Measurements from ENCODE around the gene MIR17HG.
"Not testable (repeated sequence)": the region's sequence is repeated elsewhere in the genome, so short reads cannot be mapped to it uniquely, and the experiment has no call there.

Gene MIR17HG

DNA sequence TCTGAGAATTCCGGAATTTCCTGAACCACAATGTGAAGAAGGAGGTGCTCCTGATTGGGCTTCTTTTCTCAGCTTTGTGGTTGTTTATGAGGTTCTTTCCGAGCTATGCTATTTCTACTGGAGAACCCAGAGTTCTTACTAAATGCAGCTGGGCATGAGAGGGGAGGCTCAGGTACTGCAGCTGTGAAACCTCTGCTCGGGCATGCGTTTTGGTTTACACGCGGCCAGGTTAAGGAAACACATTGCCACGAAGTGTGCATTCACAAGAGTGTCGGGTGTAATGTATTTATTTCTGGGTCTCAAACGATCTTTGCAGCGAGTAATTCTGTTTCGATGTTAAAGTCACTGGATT lies 661 bp upstream of the MIR17HG start:
- Histone ChIP-seq H3K9me3 (ENCODE audit: control insufficient read depth, low read length) (no peaks in the 10 kb centered on the region), H3K36me3 (ENCODE audit: control insufficient read depth, insufficient read depth, low read length) (peaks cover 16% of the 10 kb centered on the region), H3K27ac (ENCODE audit: low read depth, low read length, severe bottlenecking) (peak overlapping the region; percentile 90), H3K4me1 (ENCODE audit: control insufficient read depth, insufficient read depth, low read length, poor library complexity, severe bottlenecking) (peaks cover 8% of the 10 kb centered on the region), H3K4me3 (ENCODE audit: extremely low read depth, insufficient read depth, low read length, poor library complexity, severe bottlenecking) (peak overlapping the region; percentile 70)
- WGBS, 2 experiments (ENCODE audit: insufficient coverage in 2 of 2) = 2 to 5% methylated on average over 9 to 10 of the region's 11 CpGs

DNA sequence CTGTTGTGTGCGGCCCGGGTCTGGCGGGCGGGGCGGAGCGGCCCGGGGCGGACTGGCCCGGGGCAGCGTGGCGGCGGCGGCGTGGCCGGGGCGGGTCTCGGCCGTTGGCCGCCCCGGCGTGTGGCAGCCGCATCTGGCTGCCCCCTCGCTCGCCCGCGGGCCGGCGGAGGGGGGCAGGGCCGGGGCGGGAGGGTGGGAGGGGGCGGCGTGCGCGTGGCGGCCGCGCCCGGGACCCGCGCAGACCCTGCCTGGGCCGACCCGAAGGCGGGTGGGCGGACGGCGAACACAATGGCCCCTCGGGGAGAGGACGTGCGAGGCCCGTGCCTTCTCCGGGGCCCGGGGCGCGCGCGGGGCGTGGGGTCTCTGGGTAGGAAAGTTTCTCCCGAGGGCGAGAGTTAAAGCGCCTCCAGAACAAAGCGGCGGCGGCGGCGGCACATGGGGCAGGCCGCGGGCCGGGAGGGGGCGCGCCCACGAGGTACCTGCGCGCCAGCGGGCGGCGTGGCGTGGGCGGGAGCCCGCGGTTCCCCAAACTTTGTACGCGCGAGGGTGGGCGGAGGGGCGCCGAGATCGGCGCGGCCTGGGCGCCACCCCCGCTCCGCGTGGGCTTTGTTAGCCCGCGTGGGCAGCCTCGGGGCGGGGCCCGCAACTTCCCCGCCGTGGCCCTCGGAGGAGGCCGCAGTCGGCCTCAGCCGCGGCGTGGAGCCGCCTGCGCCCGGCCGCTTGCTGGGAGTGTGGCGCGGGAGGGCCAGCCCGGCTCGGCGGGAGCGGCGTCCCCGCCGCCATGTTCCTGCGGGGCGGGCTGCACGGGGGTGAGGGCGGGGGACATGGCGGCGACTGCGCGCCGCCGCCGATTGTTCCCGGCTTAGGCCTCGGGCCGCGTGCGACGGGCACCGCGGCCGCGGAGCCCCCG lies 764 bp downstream of the MIR17HG start:
- Histone ChIP-seq H3K9me3 (ENCODE audit: control insufficient read depth, low read length) (no peaks in the 10 kb centered on the region), H3K36me3 (ENCODE audit: control insufficient read depth, insufficient read depth, low read length) (peaks cover 30% of the 10 kb centered on the region), H3K4me3 (ENCODE audit: extremely low read depth, insufficient read depth, low read length, poor library complexity, severe bottlenecking) (peak overlapping the region; percentile 70), H3K27ac (ENCODE audit: low read depth, low read length, severe bottlenecking) (peak overlapping the region; percentile 93), H3K4me1 (ENCODE audit: control insufficient read depth, insufficient read depth, low read length, poor library complexity, severe bottlenecking) (peaks cover 8% of the 10 kb centered on the region)
- WGBS, 2 experiments (ENCODE audit: insufficient coverage in 2 of 2) = 0% methylated on average over 64 to 70 of the region's 141 CpGs

DNA sequence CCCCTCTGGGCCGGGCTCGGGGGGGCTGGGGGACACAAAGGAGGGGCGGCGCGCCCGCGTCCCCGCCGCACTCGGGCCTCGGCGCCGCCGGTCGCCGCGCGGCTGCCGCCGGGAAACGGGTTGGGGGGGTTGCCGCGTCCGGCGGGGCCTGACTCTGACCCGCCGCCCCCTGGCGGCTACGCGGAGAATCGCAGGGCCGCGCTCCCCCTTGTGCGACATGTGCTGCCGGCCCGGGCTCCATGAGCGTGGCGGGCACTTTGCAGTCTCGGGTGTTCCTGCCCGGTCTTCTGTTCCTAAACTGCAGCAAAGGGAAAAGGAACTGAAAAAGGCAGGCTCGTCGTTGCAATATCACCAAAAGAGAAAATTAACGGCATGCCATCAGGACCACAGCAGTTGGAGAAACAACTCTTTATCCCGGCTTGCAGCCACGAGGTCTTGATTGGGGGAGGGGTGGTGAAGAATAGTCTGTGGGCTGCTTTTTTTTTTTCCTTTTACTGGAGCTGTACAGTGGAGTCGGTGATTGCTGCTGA lies 1.5 kb downstream of the MIR17HG start:
- H3K9me3 ChIP-seq (ENCODE audit: control insufficient read depth, low read length) = no peaks in the 10 kb centered on the region
- H3K36me3 ChIP-seq (ENCODE audit: control insufficient read depth, insufficient read depth, low read length) = peaks cover 37% of the 10 kb centered on the region
- H3K27ac ChIP-seq (ENCODE audit: low read depth, low read length, severe bottlenecking) = peak overlapping the region; percentile 93
- WGBS, 2 experiments (ENCODE audit: insufficient coverage in 2 of 2) = 0% methylated on average over 38 to 42 of the region's 46 CpGs
- H3K4me1 ChIP-seq (ENCODE audit: control insufficient read depth, insufficient read depth, low read length, poor library complexity, severe bottlenecking) = peaks cover 8% of the 10 kb centered on the region
- H3K4me3 ChIP-seq (ENCODE audit: extremely low read depth, insufficient read depth, low read length, poor library complexity, severe bottlenecking) = peak overlapping the region; percentile 67

DNA sequence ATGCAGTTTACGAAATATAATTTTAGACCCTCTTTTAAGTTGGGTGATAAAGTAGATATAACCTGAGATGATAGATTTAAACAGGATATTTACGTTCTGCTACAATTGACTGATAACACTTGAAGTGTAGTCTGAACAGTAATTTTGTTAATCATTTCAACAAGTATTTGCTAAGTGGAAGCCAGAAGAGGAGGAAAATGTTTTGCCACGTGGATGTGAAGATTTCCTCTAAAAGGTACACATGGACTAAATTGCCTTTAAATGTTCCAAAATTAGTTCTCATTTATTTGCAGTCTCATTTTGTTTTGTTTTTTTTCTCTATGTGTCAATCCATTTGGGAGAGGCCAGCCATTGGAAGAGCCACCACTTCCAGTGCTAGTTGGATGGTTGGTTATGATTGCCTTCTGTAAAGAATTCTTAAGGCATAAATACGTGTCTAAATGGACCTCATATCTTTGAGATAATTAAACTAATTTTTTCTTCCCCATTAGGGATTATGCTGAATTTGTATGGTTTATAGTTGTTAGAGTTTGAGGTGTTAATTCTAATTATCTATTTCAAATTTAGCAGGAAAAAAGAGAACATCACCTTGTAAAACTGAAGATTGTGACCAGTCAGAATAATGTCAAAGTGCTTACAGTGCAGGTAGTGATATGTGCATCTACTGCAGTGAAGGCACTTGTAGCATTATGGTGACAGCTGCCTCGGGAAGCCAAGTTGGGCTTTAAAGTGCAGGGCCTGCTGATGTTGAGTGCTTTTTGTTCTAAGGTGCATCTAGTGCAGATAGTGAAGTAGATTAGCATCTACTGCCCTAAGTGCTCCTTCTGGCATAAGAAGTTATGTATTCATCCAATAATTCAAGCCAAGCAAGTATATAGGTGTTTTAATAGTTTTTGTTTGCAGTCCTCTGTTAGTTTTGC lies 2.8 kb downstream of the MIR17HG start:
- peaks cover 49% of the 10 kb centered on the region for H3K36me3 ChIP-seq (ENCODE audit: control insufficient read depth, insufficient read depth, low read length)
- H3K4me3 ChIP-seq (ENCODE audit: extremely low read depth, insufficient read depth, low read length, poor library complexity, severe bottlenecking) = peak overlapping the region; percentile 67
- WGBS, 2 experiments (ENCODE audit: insufficient coverage in 2 of 2) = 20 to 57% methylated on average over 1 to 2 of the region's 5 CpGs
- no peaks in the 10 kb centered on the region for H3K9me3 ChIP-seq (ENCODE audit: control insufficient read depth, low read length)
- no peak overlapping the region for H3K27ac ChIP-seq (ENCODE audit: low read depth, low read length, severe bottlenecking)
- H3K4me1 ChIP-seq (ENCODE audit: control insufficient read depth, insufficient read depth, low read length, poor library complexity, severe bottlenecking) = peaks cover 8% of the 10 kb centered on the region

DNA sequence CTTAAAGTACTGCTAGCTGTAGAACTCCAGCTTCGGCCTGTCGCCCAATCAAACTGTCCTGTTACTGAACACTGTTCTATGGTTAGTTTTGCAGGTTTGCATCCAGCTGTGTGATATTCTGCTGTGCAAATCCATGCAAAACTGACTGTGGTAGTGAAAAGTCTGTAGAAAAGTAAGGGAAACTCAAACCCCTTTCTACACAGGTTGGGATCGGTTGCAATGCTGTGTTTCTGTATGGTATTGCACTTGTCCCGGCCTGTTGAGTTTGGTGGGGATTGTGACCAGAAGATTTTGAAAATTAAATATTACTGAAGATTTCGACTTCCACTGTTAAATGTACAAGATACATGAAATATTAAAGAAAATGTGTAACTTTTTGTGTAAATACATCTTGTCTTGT lies 3.6 kb downstream of the MIR17HG start:
- Histone ChIP-seq H3K27ac (ENCODE audit: low read depth, low read length, severe bottlenecking) (no peak overlapping the region), H3K4me1 (ENCODE audit: control insufficient read depth, insufficient read depth, low read length, poor library complexity, severe bottlenecking) (peaks cover 8% of the 10 kb centered on the region), H3K9me3 (ENCODE audit: control insufficient read depth, low read length) (no peaks in the 10 kb centered on the region), H3K36me3 (ENCODE audit: control insufficient read depth, insufficient read depth, low read length) (peaks cover 57% of the 10 kb centered on the region), H3K4me3 (ENCODE audit: extremely low read depth, insufficient read depth, low read length, poor library complexity, severe bottlenecking) (peak overlapping the region; percentile 67)
- WGBS, 2 experiments (ENCODE audit: insufficient coverage in 2 of 2) = 100% methylated on average over 2 of the region's 5 CpGs

DNA sequence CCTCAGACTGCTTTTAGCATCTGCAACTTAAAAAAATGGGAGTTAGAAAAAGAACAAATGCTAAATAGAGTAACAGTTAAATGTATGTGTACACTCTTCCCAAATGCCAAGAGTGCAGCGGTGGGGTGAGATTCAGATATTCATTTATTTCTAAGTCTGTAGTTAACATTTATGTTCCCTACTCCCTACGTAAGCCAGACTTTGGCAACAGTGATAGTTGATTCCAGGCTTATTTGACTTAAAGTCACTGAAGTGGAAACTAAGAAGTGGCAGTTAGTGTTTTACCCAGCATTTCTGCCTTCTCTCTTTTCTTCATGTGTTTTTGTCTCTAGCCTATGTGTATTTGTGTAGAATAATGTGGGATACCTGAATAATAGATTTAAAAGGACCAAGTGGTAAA lies 4.5 kb downstream of the MIR17HG start:
- peaks cover 8% of the 10 kb centered on the region for H3K4me1 ChIP-seq (ENCODE audit: control insufficient read depth, insufficient read depth, low read length, poor library complexity, severe bottlenecking)
- H3K9me3 ChIP-seq (ENCODE audit: control insufficient read depth, low read length) = no peaks in the 10 kb centered on the region
- peaks cover 66% of the 10 kb centered on the region for H3K36me3 ChIP-seq (ENCODE audit: control insufficient read depth, insufficient read depth, low read length)
- 100% methylated on average over 1 of the region's 2 CpGs; no CpG with 5 or more reads in 1 of the 2 experiments for WGBS, 2 experiments (ENCODE audit: insufficient coverage in 2 of 2)
- no peak overlapping the region for H3K27ac ChIP-seq (ENCODE audit: low read depth, low read length, severe bottlenecking)
- H3K4me3 ChIP-seq (ENCODE audit: extremely low read depth, insufficient read depth, low read length, poor library complexity, severe bottlenecking) = no peak overlapping the region

DNA sequence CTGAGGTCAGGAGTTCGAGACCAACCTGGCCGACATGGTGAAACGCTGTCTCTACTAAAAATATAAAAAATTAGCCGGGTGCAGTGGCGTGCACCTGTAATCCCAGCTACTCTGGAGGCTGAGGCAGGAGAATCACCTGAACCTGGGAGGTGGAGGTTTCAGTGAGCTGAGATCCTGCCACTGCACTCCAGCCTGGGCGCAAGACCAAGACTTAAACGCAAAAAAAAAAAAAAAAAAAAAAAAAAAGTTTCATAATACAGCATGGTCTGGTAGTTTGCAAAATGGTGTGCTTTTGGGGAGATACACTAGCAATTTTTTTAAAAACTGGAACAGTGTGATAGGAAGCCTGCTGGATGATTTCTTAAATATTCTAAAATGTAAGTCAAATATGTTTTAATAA lies 5.4 kb downstream of the MIR17HG start:
- H3K9me3 ChIP-seq (ENCODE audit: control insufficient read depth, low read length); H3K4me3 ChIP-seq (ENCODE audit: extremely low read depth, insufficient read depth, low read length, poor library complexity, severe bottlenecking); H3K27ac ChIP-seq (ENCODE audit: low read depth, low read length, severe bottlenecking); H3K4me1 ChIP-seq (ENCODE audit: control insufficient read depth, insufficient read depth, low read length, poor library complexity, severe bottlenecking): not testable (repeated sequence)
- peaks cover 72% of the 10 kb centered on the region for H3K36me3 ChIP-seq (ENCODE audit: control insufficient read depth, insufficient read depth, low read length)
- 89 to 100% methylated on average over 4 to 5 of the region's 7 CpGs for WGBS, 2 experiments (ENCODE audit: insufficient coverage in 2 of 2)

DNA sequence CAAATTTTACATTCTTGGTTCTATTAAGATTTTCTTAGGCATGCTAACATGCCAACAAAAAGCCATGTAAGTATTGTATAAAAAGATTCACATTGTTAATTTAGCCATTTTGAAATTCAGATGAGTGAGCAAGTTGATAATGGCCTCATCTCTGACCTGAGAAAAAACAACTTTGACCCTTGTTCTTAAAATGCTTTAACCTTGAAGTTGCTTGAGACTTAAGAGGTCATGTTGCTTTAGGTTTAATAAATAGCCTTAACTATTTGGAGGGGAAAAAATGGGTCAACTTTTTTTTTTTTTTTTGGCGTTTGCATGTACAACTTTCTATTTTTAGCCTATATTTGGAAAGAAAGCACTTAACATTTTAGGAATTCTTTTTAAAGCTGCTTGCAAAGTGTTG lies 6.0 kb downstream of the MIR17HG start:
- Histone ChIP-seq H3K9me3 (ENCODE audit: control insufficient read depth, low read length) (no peaks in the 10 kb centered on the region), H3K36me3 (ENCODE audit: control insufficient read depth, insufficient read depth, low read length) (peaks cover 78% of the 10 kb centered on the region), H3K27ac (ENCODE audit: low read depth, low read length, severe bottlenecking) (no peak overlapping the region), H3K4me1 (ENCODE audit: control insufficient read depth, insufficient read depth, low read length, poor library complexity, severe bottlenecking) (peaks cover 8% of the 10 kb centered on the region), H3K4me3 (ENCODE audit: extremely low read depth, insufficient read depth, low read length, poor library complexity, severe bottlenecking) (no peak overlapping the region)
- whole genome bisulfite sequencing, 2 experiments (ENCODE audit: insufficient coverage in 2 of 2) = no CpG with 5 or more reads among the region's 1 CpG

DNA sequence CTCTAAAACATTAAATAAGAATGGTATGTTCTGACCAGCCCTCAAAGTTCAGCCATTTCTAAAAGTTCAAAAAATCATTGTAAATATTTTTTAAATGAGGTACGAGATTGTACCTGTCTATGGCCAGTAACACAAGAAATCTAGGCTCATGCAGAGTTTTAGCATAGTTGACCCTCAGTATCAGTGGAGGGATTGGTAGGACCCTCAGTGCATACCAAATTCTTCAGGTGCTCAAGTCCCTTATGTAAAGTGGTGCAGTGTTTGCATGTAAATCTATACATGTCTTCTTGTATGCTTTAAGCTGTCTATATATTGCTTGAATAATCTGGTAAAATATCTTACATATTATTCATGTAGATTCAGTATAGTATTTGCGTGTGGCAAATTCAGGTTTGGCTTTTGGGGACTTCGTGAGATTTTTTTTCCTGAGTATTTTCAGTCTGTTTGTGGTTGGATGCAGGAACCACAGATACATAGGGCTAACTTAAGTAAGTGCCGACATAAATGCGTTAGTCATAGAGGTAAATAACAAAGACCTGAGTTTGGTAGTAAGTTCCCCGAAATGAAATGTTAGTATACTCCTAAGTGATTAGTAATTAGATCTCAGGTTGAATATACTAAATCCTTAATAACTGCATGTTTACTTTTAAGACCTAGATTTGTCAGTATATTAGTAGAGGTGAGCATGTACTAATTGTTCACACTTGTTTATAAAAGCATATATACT lies 7.8 kb downstream of the MIR17HG start:
- no peaks in the 10 kb centered on the region for H3K9me3 ChIP-seq (ENCODE audit: control insufficient read depth, low read length)
- peaks cover 8% of the 10 kb centered on the region for H3K4me1 ChIP-seq (ENCODE audit: control insufficient read depth, insufficient read depth, low read length, poor library complexity, severe bottlenecking)
- 100% methylated on average over 1 to 5 of the region's 6 CpGs for WGBS, 2 experiments (ENCODE audit: insufficient coverage in 2 of 2)
- H3K4me3 ChIP-seq (ENCODE audit: extremely low read depth, insufficient read depth, low read length, poor library complexity, severe bottlenecking) = no peak overlapping the region
- H3K27ac ChIP-seq (ENCODE audit: low read depth, low read length, severe bottlenecking) = no peak overlapping the region
- peaks cover 76% of the 10 kb centered on the region for H3K36me3 ChIP-seq (ENCODE audit: control insufficient read depth, insufficient read depth, low read length)
